Testis (tissue), 3 donors: ENCODE results near the gene TRIM75. TPM values are rescaled to one million over a fixed set of nuclear protein-coding genes. Genes with fewer than 3 reads are reported as not detected.
"Not testable (repeated sequence)": the region's sequence is repeated elsewhere in the genome, so short reads cannot be mapped to it uniquely, and the experiment has no call there.

ENCODE experiments used
- DNase-seq: peaks from one replicate; pipeline ENCODE4 v3.0.0-alpha.2; 2019
- H3K27ac ChIP-seq, 2 donors: fragments of 200-600 bp; sonication (generic); one replicate each; pipeline ENCODE4 v1.5.1; 2019
- H3K27me3 ChIP-seq: fragments of 200-600 bp; sonication (generic); one replicate; pipeline ENCODE4 v1.5.1; 2019
- H3K36me3 ChIP-seq: fragments of 200-600 bp; sonication (generic); one replicate; pipeline ENCODE4 v1.5.1; 2017; ENCODE audit warnings: low read depth; ENCODE audit errors: missing control alignments
- H3K4me1 ChIP-seq: fragments of 200-600 bp; sonication (generic); one replicate; pipeline ENCODE4 v1.5.1; 2019
- H3K4me3 ChIP-seq, 2 donors: fragments of 200-600 bp; sonication (generic); one replicate each; pipeline ENCODE4 v1.5.1; 2017 to 2019
- H3K9me3 ChIP-seq: fragments of 200-600 bp; sonication (generic); one replicate; pipeline ENCODE4 v1.5.1; 2017
- POLR2A ChIP-seq: fragments of 450-650 bp; IDR thresholded peaks from one replicate; pipeline ENCODE4 v1.6.1; 2017; ENCODE audit warnings: antibody characterized with exemption, mild to moderate bottlenecking, moderate library complexity
- WGBS, 2 donors: methylation state at CpG; one replicate each; pipeline ENCODE4 v1.1.5; 2018; 5-methylcytosine and 5-hydroxymethylcytosine counted together
- intact Hi-C: fragments of 100-400 bp; cut with DNase I; formaldehyde crosslinking; loops from one replicate; pipeline ENCODE4 v1.15.1; 2023; ENCODE audit warnings: low total_unique reads
- polyA plus RNA-seq: library from polyadenylated mRNA; stranded (reverse); fragments of 350-450 nt; fragmentation: Illumina TruSeq; extraction: RNeasy Lipid Tissue Mini Kit (QIAGEN cat#74804); gene quantifications from one replicate; pipeline ENCODE4 v1.2.3, GENCODE V29; 2014; ENCODE audit warnings: low read depth, low replicate concordance; ENCODE audit not compliant: insufficient read depth
- total RNA-seq, 2 donors: library from RNA; depleted of rRNA; stranded (reverse); fragments of >200 nt; gene quantifications; one replicate each; pipeline ENCODE4 v1.2.3, GENCODE V29; 2016
- TF ChIP-seq, protein P1 (sequence below), 3 experiments: fragments of 450-650 bp in 2 of 3; fragments of 200-600 bp in 1 of 3; sonication (generic) in 1 of 3; IDR thresholded peaks; one replicate each; pipeline ENCODE4 v1.5.1; 2016 to 2019; ENCODE audit warnings: antibody characterized with exemption in 3 of 3, mild to moderate bottlenecking in 2 of 3, moderate library complexity in 1 of 3

Gene TRIM75
- total and polyA plus RNA-seq, 3 donors from 2014 or later = 0.24 to 0.81 (median 0.28) TPM

DNA sequence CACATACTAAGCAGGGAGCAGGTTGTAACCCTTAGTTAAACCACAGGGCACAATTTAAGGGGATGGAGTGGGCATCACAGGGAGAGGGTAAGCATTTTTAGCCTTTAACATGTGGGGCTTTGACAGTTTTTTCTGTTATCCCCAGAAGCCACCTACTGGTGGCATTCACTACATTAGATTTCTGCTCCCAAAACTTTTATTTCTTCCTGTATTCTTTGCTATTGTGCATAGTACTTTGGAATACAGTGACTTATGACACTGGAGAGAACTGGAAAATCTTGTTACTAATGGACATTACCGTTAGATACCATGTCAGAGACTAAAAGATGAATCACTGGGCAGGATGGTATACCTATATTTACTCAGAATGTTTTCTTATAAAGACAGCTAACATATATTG is 7.3 kb downstream of the TRIM75 start:
- WGBS, 2 donors = 43 to 60% methylated on average over 1 of the region's 1 CpG
- intact Hi-C loops = no loop called here
- H3K27ac ChIP-seq = no peak overlapping the region
- H3K27me3 ChIP-seq = no peaks in the 10 kb centered on the region
- no peaks in the 10 kb centered on the region for H3K9me3 ChIP-seq
- no peak for DNase-seq
- H3K4me1 ChIP-seq = peaks cover 6% of the 10 kb centered on the region
- H3K36me3 ChIP-seq = no peaks in the 10 kb centered on the region
- H3K4me3 ChIP-seq = no peak overlapping the region
- TF ChIP-seq, protein P1, sequence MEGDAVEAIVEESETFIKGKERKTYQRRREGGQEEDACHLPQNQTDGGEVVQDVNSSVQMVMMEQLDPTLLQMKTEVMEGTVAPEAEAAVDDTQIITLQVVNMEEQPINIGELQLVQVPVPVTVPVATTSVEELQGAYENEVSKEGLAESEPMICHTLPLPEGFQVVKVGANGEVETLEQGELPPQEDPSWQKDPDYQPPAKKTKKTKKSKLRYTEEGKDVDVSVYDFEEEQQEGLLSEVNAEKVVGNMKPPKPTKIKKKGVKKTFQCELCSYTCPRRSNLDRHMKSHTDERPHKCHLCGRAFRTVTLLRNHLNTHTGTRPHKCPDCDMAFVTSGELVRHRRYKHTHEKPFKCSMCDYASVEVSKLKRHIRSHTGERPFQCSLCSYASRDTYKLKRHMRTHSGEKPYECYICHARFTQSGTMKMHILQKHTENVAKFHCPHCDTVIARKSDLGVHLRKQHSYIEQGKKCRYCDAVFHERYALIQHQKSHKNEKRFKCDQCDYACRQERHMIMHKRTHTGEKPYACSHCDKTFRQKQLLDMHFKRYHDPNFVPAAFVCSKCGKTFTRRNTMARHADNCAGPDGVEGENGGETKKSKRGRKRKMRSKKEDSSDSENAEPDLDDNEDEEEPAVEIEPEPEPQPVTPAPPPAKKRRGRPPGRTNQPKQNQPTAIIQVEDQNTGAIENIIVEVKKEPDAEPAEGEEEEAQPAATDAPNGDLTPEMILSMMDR (IDR thresholded peaks at IDR 0.05) = peak in 1 of 3 experiments; percentile 30
- no peak for TF ChIP-seq POLR2A

DNA sequence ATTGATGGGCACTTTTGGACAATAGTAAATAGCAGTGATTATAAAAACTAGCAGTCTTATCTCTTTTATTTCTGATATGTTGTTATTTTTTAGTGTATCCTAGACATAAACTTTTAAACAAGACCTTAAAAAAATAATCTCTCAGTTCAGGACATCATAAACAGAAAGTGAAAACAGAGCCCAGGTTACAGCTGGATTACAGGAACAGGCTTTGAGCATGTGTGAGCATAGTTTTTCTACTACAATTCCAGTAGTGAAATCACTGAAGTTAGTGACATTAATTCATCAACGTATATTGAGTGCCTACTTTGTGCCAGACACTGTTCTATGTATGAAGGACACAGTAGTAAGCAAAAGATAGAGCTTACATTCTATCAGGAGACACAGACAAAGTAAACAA is 16.9 kb downstream of the TRIM75 start:
- Histone ChIP-seq H3K4me3 (no peak overlapping the region), H3K4me1 (peaks cover 7% of the 10 kb centered on the region), H3K9me3 (no peaks in the 10 kb centered on the region), H3K27ac (no peak overlapping the region), H3K36me3 (no peaks in the 10 kb centered on the region), H3K27me3 (no peaks in the 10 kb centered on the region)
- intact Hi-C loops = no loop called here
- DNase-seq = no peak
- 50 to 71% methylated on average over 1 of the region's 1 CpG for WGBS, 2 donors
- TF ChIP-seq, protein P1 (IDR thresholded peaks at IDR 0.05) = no peak
- TF ChIP-seq POLR2A = no peak

DNA sequence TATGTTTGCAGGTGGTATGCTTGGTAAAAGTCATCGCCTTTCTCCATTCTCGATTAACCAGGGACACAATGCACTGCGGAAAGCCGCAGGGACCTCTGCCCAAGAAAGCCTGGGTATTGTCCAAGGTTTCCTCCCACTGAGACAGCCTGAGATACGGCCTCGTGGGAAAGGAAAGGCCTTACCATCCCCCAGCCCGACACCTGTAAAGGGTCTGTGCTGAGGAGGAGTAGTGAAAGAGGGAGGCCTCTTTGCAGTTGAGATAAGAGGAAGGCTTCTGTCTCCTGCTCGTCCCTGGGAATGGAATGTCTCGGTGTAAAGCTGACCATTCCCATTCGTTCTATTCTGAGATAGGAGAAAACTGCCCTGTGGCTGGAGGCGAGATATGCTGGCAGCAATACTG is 19.7 kb downstream of the TRIM75 start:
- Histone ChIP-seq H3K4me1 (peaks cover 16% of the 10 kb centered on the region), H3K27ac (peak overlapping the region in 1 of 2 donors; percentile 66)
- DNase-seq = peak; percentile 65
- H3K9me3 ChIP-seq, H3K27me3 ChIP-seq, H3K36me3 ChIP-seq, intact Hi-C loops, H3K4me3 ChIP-seq: not testable (repeated sequence)
- 28 to 51% methylated on average over 11 of the region's 11 CpGs for WGBS, 2 donors

DNA sequence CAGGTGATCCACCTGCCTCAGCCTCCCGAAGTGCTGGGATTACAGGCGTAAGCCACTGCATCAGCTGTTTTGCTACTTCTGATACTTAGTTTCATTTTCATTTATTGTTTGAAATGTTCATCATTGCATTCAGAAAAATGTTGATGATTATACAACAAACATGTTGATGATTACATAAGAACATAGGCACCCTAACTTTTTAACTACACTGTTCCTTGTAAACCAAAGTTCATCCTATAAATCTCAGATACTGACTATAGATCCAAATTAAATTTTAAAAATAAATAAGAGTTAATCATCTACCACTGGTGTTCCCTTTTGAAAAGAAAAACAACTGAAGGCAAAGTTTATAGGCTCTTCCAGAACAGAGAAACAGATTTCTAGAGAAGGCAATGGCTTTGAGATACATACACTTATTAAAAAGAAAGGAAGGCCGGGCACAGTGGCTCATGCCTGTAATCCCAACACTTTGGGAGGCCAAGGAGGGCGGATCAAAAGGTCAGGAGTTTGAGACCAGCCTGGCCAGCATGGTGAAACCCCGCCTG is 23.4 kb downstream of the TRIM75 start:
- Histone ChIP-seq H3K4me1 (peaks cover 16% of the 10 kb centered on the region), H3K36me3 (no peaks in the 10 kb centered on the region), H3K4me3 (no peak overlapping the region), H3K27me3 (no peaks in the 10 kb centered on the region), H3K27ac (no peak overlapping the region), H3K9me3 (no peaks in the 10 kb centered on the region)
- WGBS, 2 donors = 83 to 84% methylated on average over 5 of the region's 5 CpGs
- no peak for TF ChIP-seq POLR2A
- TF ChIP-seq, protein P1 (IDR thresholded peaks at IDR 0.05) = no peak
- DNase-seq = no peak
- intact Hi-C loops = no loop called here

DNA sequence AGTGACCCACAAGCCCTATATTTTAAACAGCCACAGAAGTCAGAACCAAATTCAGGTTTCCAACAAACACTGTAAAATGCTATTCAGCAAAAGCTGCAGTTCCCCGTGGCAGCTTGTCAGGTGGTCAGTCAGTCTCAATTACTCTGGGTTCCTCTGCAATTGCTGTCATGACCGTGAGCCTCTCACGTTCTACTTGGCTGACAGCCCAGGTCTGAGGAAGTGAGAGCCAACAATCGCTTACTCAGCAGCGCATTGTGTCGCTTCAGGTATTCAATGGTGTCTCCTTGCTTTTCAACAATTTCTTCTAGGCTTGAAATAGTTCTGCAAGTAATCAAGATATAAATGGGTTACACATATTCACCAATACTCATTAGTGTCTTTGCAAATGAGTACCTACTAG is 25.8 kb downstream of the TRIM75 start:
- DNase-seq = peak; percentile 56
- H3K4me3 ChIP-seq = no peak overlapping the region
- intact Hi-C loops = no loop called here
- no peak for TF ChIP-seq POLR2A
- TF ChIP-seq, protein P1 (IDR thresholded peaks at IDR 0.05) = no peak
- 46 to 47% methylated on average over 6 of the region's 6 CpGs for WGBS, 2 donors
- H3K36me3 ChIP-seq = no peaks in the 10 kb centered on the region
- H3K27ac ChIP-seq = no peak overlapping the region
- no peaks in the 10 kb centered on the region for H3K9me3 ChIP-seq
- H3K4me1 ChIP-seq = peaks cover 9% of the 10 kb centered on the region
- no peaks in the 10 kb centered on the region for H3K27me3 ChIP-seq

DNA sequence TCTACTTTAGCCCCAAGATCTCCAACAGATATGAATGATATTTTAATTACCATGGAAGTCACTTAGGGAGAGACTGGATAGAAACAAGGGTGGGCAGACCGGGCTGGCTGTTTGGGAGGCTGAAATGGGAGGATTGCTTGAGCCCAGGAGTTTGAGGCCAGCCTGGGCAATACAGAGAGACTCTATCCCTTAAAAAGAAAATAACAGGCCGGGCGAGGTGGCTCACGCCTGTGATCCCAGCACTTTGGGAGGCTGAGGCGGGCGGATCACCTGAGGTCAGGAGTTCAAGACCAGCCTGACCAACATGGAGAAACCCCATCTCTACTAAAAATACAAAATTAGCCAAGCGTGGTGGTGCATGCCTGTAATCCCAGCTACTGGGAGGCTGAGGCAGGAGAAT is 31.1 kb downstream of the TRIM75 start:
- H3K36me3 ChIP-seq, H3K4me1 ChIP-seq, H3K4me3 ChIP-seq, H3K27ac ChIP-seq, DNase-seq, H3K27me3 ChIP-seq, H3K9me3 ChIP-seq: not testable (repeated sequence)
- intact Hi-C loops = loop anchor here (10.0 kb wide), 1 partner anchor 300 kb away; no protein-coding TSS in a partner anchor
- WGBS, 2 donors = 92 to 96% methylated on average over 7 of the region's 7 CpGs
